Neuronal stem cell (in vitro differentiated cells): Measurements from ENCODE around the gene COL25A1.

Experiments
- DNase-seq: peaks from one replicate; pipeline ENCODE4 v3.0.0-alpha.2; 2013; ENCODE audit warnings: low spot score
- H2AFZ ChIP-seq: one replicate; pipeline ENCODE4 v1.6.1; 2013; ENCODE audit warnings: mild to moderate bottlenecking, low read length, inconsistent platforms
- H2AK5ac ChIP-seq: 2 replicates; pipeline ENCODE4 v1.6.1; 2013; ENCODE audit warnings: low read depth, mild to moderate bottlenecking, inconsistent platforms, low read length, moderate library complexity, mixed read lengths
- H2BK120ac ChIP-seq: 2 replicates; pipeline ENCODE4 v1.6.1; 2013; ENCODE audit warnings: low read depth, mild to moderate bottlenecking, inconsistent platforms, low read length, moderate library complexity, mixed read lengths
- H2BK12ac ChIP-seq: one replicate; pipeline ENCODE4 v1.6.1; 2013; ENCODE audit warnings: low read length, inconsistent platforms
- H2BK15ac ChIP-seq: 2 replicates; pipeline ENCODE4 v1.6.1; 2013; ENCODE audit warnings: mild to moderate bottlenecking, low read length, inconsistent platforms, mixed read lengths
- H2BK5ac ChIP-seq: one replicate; pipeline ENCODE4 v1.6.1; 2013; ENCODE audit warnings: inconsistent platforms, mild to moderate bottlenecking, low read length, moderate library complexity
- H3K14ac ChIP-seq: one replicate; pipeline ENCODE4 v1.6.1; 2013; ENCODE audit warnings: low read length, inconsistent platforms
- H3K18ac ChIP-seq: 2 replicates; pipeline ENCODE4 v1.6.1; 2013; ENCODE audit warnings: low read length, inconsistent platforms
- H3K23ac ChIP-seq: 2 replicates; pipeline ENCODE4 v1.6.1; 2013; ENCODE audit warnings: low read depth, mild to moderate bottlenecking, mixed read lengths, low read length, inconsistent platforms; ENCODE audit not compliant: poor library complexity
- H3K27ac ChIP-seq: replicated peaks from 3 replicates; pipeline ENCODE4 v1.5.1; 2013; ENCODE audit warnings: low read length, inconsistent platforms
- H3K27me3 ChIP-seq, 3 experiments: 2 replicates each; pipeline ENCODE4 v1.6.1; 2013; ENCODE audit warnings: low read length in 3 of 3, mild to moderate bottlenecking in 2 of 3, inconsistent platforms in 1 of 3, low read depth in 1 of 3, mixed read lengths in 1 of 3, moderate library complexity in 1 of 3; ENCODE audit not compliant: control insufficient read depth in 3 of 3, insufficient read depth in 3 of 3
- H3K36me3 ChIP-seq, 2 donors: replicated peaks in 1 of 2; 2 replicates each; pipeline ENCODE4 v1.6.1; 2013; ENCODE audit warnings: low read length in 2 of 2; ENCODE audit not compliant: control insufficient read depth in 2 of 2, insufficient read depth in 2 of 2
- H3K4ac ChIP-seq: 2 replicates; pipeline ENCODE4 v1.6.1; 2013; ENCODE audit warnings: inconsistent platforms, mild to moderate bottlenecking, low read length, moderate library complexity
- H3K4me1 ChIP-seq, 2 donors: 1 replicate in 1 of 2; 2 replicates in 1 of 2; pipeline ENCODE4 v1.6.1; 2013; ENCODE audit warnings: low read length in 2 of 2, low read depth in 1 of 2; ENCODE audit not compliant: control insufficient read depth in 2 of 2, insufficient read depth in 1 of 2
- H3K4me2 ChIP-seq: one replicate; pipeline ENCODE4 v1.6.1; 2013; ENCODE audit warnings: mild to moderate bottlenecking, low read length, inconsistent platforms; ENCODE audit not compliant: insufficient read depth, poor library complexity, severe bottlenecking
- H3K4me3 ChIP-seq, 2 donors: 2 replicates each; pipeline ENCODE4 v1.5.1; 2013; ENCODE audit warnings: low read length in 2 of 2, mild to moderate bottlenecking in 2 of 2, inconsistent platforms in 1 of 2, moderate library complexity in 1 of 2
- H3K79me1 ChIP-seq: one replicate; pipeline ENCODE4 v1.6.1; 2013; ENCODE audit warnings: low read depth, mild to moderate bottlenecking, inconsistent platforms, low read length, moderate library complexity
- H3K9ac ChIP-seq: one replicate; pipeline ENCODE4 v1.6.1; 2013; ENCODE audit warnings: mild to moderate bottlenecking, low read depth, low read length, inconsistent platforms; ENCODE audit not compliant: poor library complexity
- H3K9me3 ChIP-seq, 2 donors: replicated peaks in 1 of 2; 2 replicates each; pipeline versions ENCODE3 to v1.6.1; 2013; ENCODE audit warnings: low read length in 2 of 2, mild to moderate bottlenecking in 2 of 2, inconsistent platforms in 1 of 2, low read depth in 1 of 2, mixed read lengths in 1 of 2, moderate library complexity in 1 of 2; ENCODE audit not compliant: control insufficient read depth in 2 of 2, insufficient read depth in 1 of 2
- H4K8ac ChIP-seq: one replicate; pipeline ENCODE4 v1.6.1; 2013; ENCODE audit warnings: low read depth, mild to moderate bottlenecking, inconsistent platforms, low read length, moderate library complexity
- H4K91ac ChIP-seq: one replicate; pipeline ENCODE4 v1.6.1; 2013; ENCODE audit warnings: low read length, low read depth, mild to moderate bottlenecking, inconsistent platforms; ENCODE audit not compliant: poor library complexity
- WGBS, 2 donors: extraction: QIAGEN DNeasy Blood & Tissue Kit; methylation state at CpG; one replicate each; pipeline ENCODE4 v1.1.7; 2013; ENCODE audit warnings: missing lambda C conversion rate in 2 of 2, mixed read lengths in 1 of 2; ENCODE audit not compliant: insufficient read length in 2 of 2, insufficient replicate concordance in 1 of 2; ENCODE audit errors: extremely low coverage in 2 of 2; 5-methylcytosine and 5-hydroxymethylcytosine counted together

The COL25A1 gene

DNA sequence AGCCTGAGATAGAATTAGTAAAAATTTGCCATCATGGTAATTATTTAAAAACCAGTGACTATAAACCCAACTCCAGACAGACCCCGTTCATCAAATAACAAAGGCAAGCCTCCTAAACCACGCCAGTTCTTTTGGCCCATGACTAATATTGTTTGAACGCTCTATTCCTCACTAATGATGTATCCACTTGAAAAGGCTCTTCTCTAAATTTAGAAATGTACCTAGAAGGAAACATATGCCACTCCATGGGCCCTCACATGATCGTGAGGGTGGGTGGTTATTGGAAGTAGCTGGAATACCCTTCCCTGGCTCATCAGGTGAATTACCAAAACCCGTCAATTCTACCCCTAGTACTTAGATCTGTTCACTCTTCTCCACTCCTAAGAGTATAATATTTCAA lies 249.2 kb downstream of the COL25A1 start:
- Histone ChIP-seq H3K4me2 (no peak overlapping the region), H2AK5ac (no peak overlapping the region), H4K8ac (no peak overlapping the region), H2BK120ac (no peak overlapping the region), H3K14ac (no peak overlapping the region), H3K4me1 (peaks cover 0 to 2% of the 10 kb centered on the region in 2 donors), H2BK5ac (no peak overlapping the region), H3K79me1 (no peaks in the 10 kb centered on the region), H3K36me3 (no peaks in the 10 kb centered on the region), H3K23ac (no peak overlapping the region), H2BK15ac (no peak overlapping the region), H3K4me3 (no peak overlapping the region), H3K27ac (no peak overlapping the region), H2BK12ac (no peak overlapping the region), H3K18ac (no peak overlapping the region), H3K27me3 (no peaks in the 10 kb centered on the region), H3K9ac (no peak overlapping the region), H3K4ac (no peak overlapping the region), H2AFZ (no peak overlapping the region), H3K9me3 (no peaks in the 10 kb centered on the region), H4K91ac (no peak overlapping the region)
- DNase-seq, result no peak
- no CpG with 5 or more reads among the region's 5 CpGs for WGBS, 2 donors

DNA sequence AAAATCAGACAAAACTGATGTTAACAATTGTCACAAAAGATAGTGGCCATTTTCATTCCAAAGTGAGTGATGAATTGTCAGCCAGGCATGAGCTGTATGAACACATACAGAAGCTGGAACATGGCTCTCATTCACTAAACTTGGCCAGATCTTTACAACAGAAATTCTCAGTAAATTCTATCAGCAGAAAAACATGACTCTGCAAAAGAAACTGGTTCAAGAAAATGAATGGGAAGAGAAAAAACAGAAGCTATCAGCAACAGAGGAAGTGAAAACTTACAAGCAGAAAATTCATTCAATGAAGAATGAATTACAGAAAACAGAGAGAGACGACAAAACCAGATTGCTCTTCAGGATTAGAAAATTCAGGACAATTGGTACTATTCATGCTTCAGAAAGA lies 249.6 kb downstream of the COL25A1 start:
- Histone ChIP-seq H3K14ac (no peak overlapping the region), H2BK12ac (no peak overlapping the region), H3K36me3 (no peaks in the 10 kb centered on the region), H2BK15ac (no peak overlapping the region), H3K9ac (no peak overlapping the region), H2AK5ac (no peak overlapping the region), H3K27ac (no peak overlapping the region), H3K4ac (no peak overlapping the region), H3K18ac (no peak overlapping the region), H4K8ac (no peak overlapping the region), H3K79me1 (no peaks in the 10 kb centered on the region), H2AFZ (no peak overlapping the region), H3K27me3 (no peaks in the 10 kb centered on the region), H2BK120ac (no peak overlapping the region), H3K4me2 (no peak overlapping the region), H3K4me1 (peaks cover 0 to 2% of the 10 kb centered on the region in 2 donors), H4K91ac (no peak overlapping the region), H3K9me3 (no peaks in the 10 kb centered on the region), H3K23ac (no peak overlapping the region), H3K4me3 (no peak overlapping the region), H2BK5ac (no peak overlapping the region)
- no peak for DNase-seq
- no CpG with 5 or more reads among the region's 1 CpG for WGBS, 2 donors

DNA sequence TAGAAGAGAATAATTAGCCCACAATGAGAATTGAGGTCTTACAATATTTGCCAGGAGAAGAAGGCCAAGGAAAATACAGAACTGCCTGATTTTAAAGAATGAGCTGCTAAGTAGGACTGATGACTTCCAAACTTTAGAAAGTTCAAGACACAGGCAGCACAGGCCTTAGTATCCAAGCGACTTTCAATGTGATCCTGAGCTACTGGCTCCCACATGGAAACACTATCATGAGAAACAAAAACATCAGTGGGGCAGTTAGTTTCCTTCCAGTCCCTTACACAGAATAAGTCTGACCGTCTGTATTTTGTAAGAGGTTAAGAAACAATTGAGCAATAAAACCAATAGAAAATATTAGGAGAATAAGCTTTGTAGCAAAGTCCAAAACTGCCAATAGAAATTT lies 251.4 kb downstream of the COL25A1 start:
- Histone ChIP-seq H3K14ac (no peak overlapping the region), H3K27ac (no peak overlapping the region), H3K23ac (no peak overlapping the region), H2BK120ac (no peak overlapping the region), H3K36me3 (no peaks in the 10 kb centered on the region), H2BK12ac (no peak overlapping the region), H2AFZ (no peak overlapping the region), H2BK15ac (no peak overlapping the region), H3K4me2 (no peak overlapping the region), H4K8ac (no peak overlapping the region), H3K4me3 (no peak overlapping the region), H3K18ac (no peak overlapping the region), H4K91ac (no peak overlapping the region), H3K4ac (no peak overlapping the region), H2AK5ac (no peak overlapping the region), H3K9me3 (no peaks in the 10 kb centered on the region), H2BK5ac (no peak overlapping the region), H3K27me3 (no peaks in the 10 kb centered on the region), H3K79me1 (no peaks in the 10 kb centered on the region), H3K9ac (no peak overlapping the region), H3K4me1 (peaks cover 0 to 2% of the 10 kb centered on the region in 2 donors)
- DNase-seq, result no peak
- WGBS, 2 donors, result no CpG with 5 or more reads among the region's 2 CpGs

DNA sequence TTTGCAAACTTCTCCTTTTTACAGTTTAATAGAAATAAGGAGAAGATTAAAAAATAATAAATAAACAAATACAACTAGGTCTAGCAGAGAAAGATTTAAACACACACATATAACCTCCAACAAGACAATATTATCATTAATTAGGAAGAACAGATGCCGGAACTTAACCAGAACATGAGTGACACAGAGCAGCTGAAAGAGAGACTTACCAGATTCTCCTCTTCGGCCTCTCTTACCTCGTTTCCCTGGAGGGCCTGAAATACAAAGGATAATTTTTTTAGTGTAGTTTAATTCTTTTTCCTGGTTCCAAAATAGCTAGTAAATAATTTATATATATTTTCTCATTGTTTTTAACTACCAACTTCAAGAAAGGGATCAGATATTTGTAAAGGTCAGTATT lies 252.5 kb downstream of the COL25A1 start:
- no peak overlapping the region for H2BK5ac ChIP-seq
- no peak overlapping the region for H2BK15ac ChIP-seq
- no peak overlapping the region for H2BK120ac ChIP-seq
- WGBS, 2 donors, result no CpG with 5 or more reads among the region's 3 CpGs
- no peak overlapping the region for H3K9ac ChIP-seq
- H3K4ac ChIP-seq, result no peak overlapping the region
- H3K27ac ChIP-seq, result no peak overlapping the region
- no peak overlapping the region for H3K18ac ChIP-seq
- no peaks in the 10 kb centered on the region for H3K9me3 ChIP-seq
- no peak overlapping the region for H2BK12ac ChIP-seq
- no peak overlapping the region for H4K8ac ChIP-seq
- H3K36me3 ChIP-seq, result no peaks in the 10 kb centered on the region
- H3K4me3 ChIP-seq, result no peak overlapping the region
- H4K91ac ChIP-seq, result no peak overlapping the region
- H3K23ac ChIP-seq, result no peak overlapping the region
- H2AFZ ChIP-seq, result no peak overlapping the region
- no peak overlapping the region for H3K4me2 ChIP-seq
- peaks cover 0 to 2% of the 10 kb centered on the region in 2 donors for H3K4me1 ChIP-seq
- no peaks in the 10 kb centered on the region for H3K79me1 ChIP-seq
- no peak overlapping the region for H3K14ac ChIP-seq
- H3K27me3 ChIP-seq, result no peaks in the 10 kb centered on the region
- DNase-seq, result no peak
- H2AK5ac ChIP-seq, result no peak overlapping the region
